GM21423 (cell line): ENCODE results near the gene PTH1R.

ENCODE experiments used
- ATAC-seq: cut with Tn5 transposase; IDR thresholded peaks from one replicate; pipeline ENCODE4 v1.9.1; 2021; ENCODE audit warnings: mild to moderate bottlenecking, moderate library complexity; ENCODE audit not compliant: unreplicated experiment

PTH1R gene

GRCh38 chr3:46877406-46878125, at the start of gene PTH1R:
Gene PTH1R, plus strand, starts transcription at chr3:46877721. Its CDS starts 5,839 bp downstream, at chr3:46883560.
- no peak for ATAC-seq

GRCh38 chr3:46829699-46830208, 47.8 kb upstream of the PTH1R start:
- peak; percentile 68 for ATAC-seq

- ATAC-seq: no peak
Observed at GRCh38 chr3:46830801-46831200, 46.7 kb upstream of the PTH1R start.

- no peak for ATAC-seq
Observed at GRCh38 chr3:46831316-46831715, 46.2 kb upstream of the PTH1R start.

GRCh38 chr3:46831841-46832240, 45.7 kb upstream of the PTH1R start:
- no peak for ATAC-seq

GRCh38 chr3:46833346-46834300, 43.9 kb upstream of the PTH1R start:
- ATAC-seq: no peak

- ATAC-seq: no peak
Observed at GRCh38 chr3:46835054-46835453, 42.5 kb upstream of the PTH1R start.

- no peak for ATAC-seq
Observed at GRCh38 chr3:46835491-46835890, 42.0 kb upstream of the PTH1R start.

- no peak for ATAC-seq
Observed at GRCh38 chr3:46838301-46838700, 39.2 kb upstream of the PTH1R start.

GRCh38 chr3:46840491-46840890, 37.0 kb upstream of the PTH1R start:
- no peak for ATAC-seq

GRCh38 chr3:46843508-46843907, 34.0 kb upstream of the PTH1R start:
- ATAC-seq: no peak

GRCh38 chr3:46844397-46844796, 33.1 kb upstream of the PTH1R start:
- ATAC-seq: no peak

- ATAC-seq: no peak
Observed at GRCh38 chr3:46844881-46845312, 32.6 kb upstream of the PTH1R start.

GRCh38 chr3:46845397-46845859, 32.1 kb upstream of the PTH1R start:
- ATAC-seq: peak; percentile 35

- ATAC-seq: peak; percentile 67
Observed at GRCh38 chr3:46845860-46846623, 31.5 kb upstream of the PTH1R start.

- no peak for ATAC-seq
Observed at GRCh38 chr3:46846624-46847542, 30.6 kb upstream of the PTH1R start.

GRCh38 chr3:46847744-46848143, 29.8 kb upstream of the PTH1R start:
- ATAC-seq: no peak

- ATAC-seq: no peak
Observed at GRCh38 chr3:46848271-46849044, 29.1 kb upstream of the PTH1R start.

- no peak for ATAC-seq
Observed at GRCh38 chr3:46849045-46849631, 28.4 kb upstream of the PTH1R start.
